Transverse colon (tissue), 4 donors: ENCODE results near the gene MT1X. TPM values are rescaled to one million over a fixed set of nuclear protein-coding genes. Genes with fewer than 3 reads are reported as not detected.

Source experiments
- DNase-seq: peaks from one replicate; pipeline ENCODE4 v3.0.0-alpha.2; 2019
- H3K27ac ChIP-seq, 4 donors: fragments of 200-600 bp; sonication (generic); 2 replicates each; pipeline ENCODE4 v1.5.1; 2016 to 2018; ENCODE audit warnings: inconsistent platforms in 4 of 4
- H3K27me3 ChIP-seq: fragments of 200-600 bp; sonication (generic); 2 replicates; pipeline ENCODE4 v1.5.1; 2017; ENCODE audit warnings: inconsistent platforms
- H3K36me3 ChIP-seq, 4 donors: fragments of 200-600 bp; sonication (generic); 2 replicates each; pipeline ENCODE4 v1.5.1; 2017 to 2019; ENCODE audit warnings: inconsistent platforms in 4 of 4
- H3K4me1 ChIP-seq, 4 donors: fragments of 200-600 bp; sonication (generic); 2 replicates each; pipeline ENCODE4 v1.5.1; 2017 to 2020; ENCODE audit warnings: inconsistent platforms in 4 of 4
- H3K4me3 ChIP-seq, 4 donors: fragments of 200-600 bp; sonication (generic); 1 replicate in 1 of 4; 2 replicates in 3 of 4; pipeline versions ENCODE4 v1.5.1 to v1.6.1; 2017 to 2019; ENCODE audit warnings: inconsistent platforms in 4 of 4
- H3K9me3 ChIP-seq, 2 donors: fragments of 200-600 bp; sonication (generic); 2 replicates each; pipeline ENCODE4 v1.5.1; 2017 to 2019; ENCODE audit warnings: inconsistent platforms in 2 of 2
- EP300 ChIP-seq: sonication (generic); formaldehyde crosslinking; IDR thresholded peaks from one replicate; pipeline ENCODE4 v1.6.1; 2017; ENCODE audit warnings: antibody characterized with exemption, low read depth
- POLR2A ChIP-seq: fragments of 450-650 bp; IDR thresholded peaks from one replicate; pipeline ENCODE4 v1.6.1; 2016; ENCODE audit warnings: antibody characterized with exemption, mild to moderate bottlenecking, moderate library complexity
- POLR2AphosphoS5 ChIP-seq, 3 donors: sonication (generic); formaldehyde crosslinking; IDR thresholded peaks; one replicate each; pipeline ENCODE4 v1.6.1; 2016; ENCODE audit warnings: antibody characterized with exemption in 3 of 3
- WGBS, 2 donors: methylation state at CpG; one replicate each; pipeline ENCODE4 v1.1.5; 2018; ENCODE audit warnings: low coverage in 1 of 2; 5-methylcytosine and 5-hydroxymethylcytosine counted together
- in situ Hi-C, 4 donors: fragments of 200-750 bp; cut with MboI; loops; one replicate each; pipeline versions ENCODE4 v1.15.0 to v1.15.1; 2017; ENCODE audit warnings: low sequenced_read_pairs in 3 of 4, low pct_ligation_motif_present in 1 of 4, low pct_unique_long_range_greater_than_20kb in 1 of 4
- intact Hi-C: fragments of 100-400 bp; cut with DNase I; formaldehyde crosslinking; loops from one replicate; pipeline ENCODE4 v1.15.1; 2023; ENCODE audit warnings: low total_unique reads
- total RNA-seq, 4 donors: library from RNA; depleted of rRNA; stranded (reverse); fragments of >200 nt; gene quantifications; one replicate each; pipeline ENCODE4 v1.1.0, GENCODE V29; 2016
- TF ChIP-seq, protein P1 (sequence below), 5 experiments: fragments of 200-600 bp in 3 of 5; fragments of 450-650 bp in 2 of 5; sonication (generic) in 3 of 5; IDR thresholded peaks; 1 replicate in 2 of 5; 2 replicates in 3 of 5; pipeline ENCODE4 v1.5.1; 2016 to 2017; ENCODE audit warnings: antibody characterized with exemption in 5 of 5, inconsistent platforms in 3 of 5, mild to moderate bottlenecking in 2 of 5, moderate library complexity in 1 of 5

MT1X gene
- total RNA-seq, 4 donors from 2014 or later: 40.4 to 784 (median 274) TPM

GRCh38 chr16:56683424-56684172 lies 1.3 kb downstream of the MT1X start:
- DNase-seq: no peak
- intact Hi-C loops: loop anchor here (5.0 kb wide), 2 partner anchors 56 to 76 kb away; partner anchors contain the start of genes MT1E and MT2A
- Histone ChIP-seq H3K36me3 (no peaks in the 10 kb centered on the region), H3K9me3 (no peaks in the 10 kb centered on the region), H3K4me1 (peaks cover 3 to 20% (median 11%) of the 10 kb centered on the region in 4 donors), H3K27me3 (no peaks in the 10 kb centered on the region), H3K4me3 (peak overlapping the region; percentile 43 to 79 (median 55)), H3K27ac (peak overlapping the region in 3 of 4 donors; percentile 79 to 87 (median 83))
- in situ Hi-C loops: no loop called here
- TF ChIP-seq POLR2AphosphoS5 (IDR thresholded peaks at IDR 0.05) (no peak), POLR2A (no peak), EP300 (no peak)
- TF ChIP-seq, protein P1, sequence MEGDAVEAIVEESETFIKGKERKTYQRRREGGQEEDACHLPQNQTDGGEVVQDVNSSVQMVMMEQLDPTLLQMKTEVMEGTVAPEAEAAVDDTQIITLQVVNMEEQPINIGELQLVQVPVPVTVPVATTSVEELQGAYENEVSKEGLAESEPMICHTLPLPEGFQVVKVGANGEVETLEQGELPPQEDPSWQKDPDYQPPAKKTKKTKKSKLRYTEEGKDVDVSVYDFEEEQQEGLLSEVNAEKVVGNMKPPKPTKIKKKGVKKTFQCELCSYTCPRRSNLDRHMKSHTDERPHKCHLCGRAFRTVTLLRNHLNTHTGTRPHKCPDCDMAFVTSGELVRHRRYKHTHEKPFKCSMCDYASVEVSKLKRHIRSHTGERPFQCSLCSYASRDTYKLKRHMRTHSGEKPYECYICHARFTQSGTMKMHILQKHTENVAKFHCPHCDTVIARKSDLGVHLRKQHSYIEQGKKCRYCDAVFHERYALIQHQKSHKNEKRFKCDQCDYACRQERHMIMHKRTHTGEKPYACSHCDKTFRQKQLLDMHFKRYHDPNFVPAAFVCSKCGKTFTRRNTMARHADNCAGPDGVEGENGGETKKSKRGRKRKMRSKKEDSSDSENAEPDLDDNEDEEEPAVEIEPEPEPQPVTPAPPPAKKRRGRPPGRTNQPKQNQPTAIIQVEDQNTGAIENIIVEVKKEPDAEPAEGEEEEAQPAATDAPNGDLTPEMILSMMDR (IDR thresholded peaks at IDR 0.05): no peak
- WGBS, 2 donors: 65% methylated on average over 5 of the region's 5 CpGs; no CpG with 5 or more reads in 1 of the 2 donors

DNA sequence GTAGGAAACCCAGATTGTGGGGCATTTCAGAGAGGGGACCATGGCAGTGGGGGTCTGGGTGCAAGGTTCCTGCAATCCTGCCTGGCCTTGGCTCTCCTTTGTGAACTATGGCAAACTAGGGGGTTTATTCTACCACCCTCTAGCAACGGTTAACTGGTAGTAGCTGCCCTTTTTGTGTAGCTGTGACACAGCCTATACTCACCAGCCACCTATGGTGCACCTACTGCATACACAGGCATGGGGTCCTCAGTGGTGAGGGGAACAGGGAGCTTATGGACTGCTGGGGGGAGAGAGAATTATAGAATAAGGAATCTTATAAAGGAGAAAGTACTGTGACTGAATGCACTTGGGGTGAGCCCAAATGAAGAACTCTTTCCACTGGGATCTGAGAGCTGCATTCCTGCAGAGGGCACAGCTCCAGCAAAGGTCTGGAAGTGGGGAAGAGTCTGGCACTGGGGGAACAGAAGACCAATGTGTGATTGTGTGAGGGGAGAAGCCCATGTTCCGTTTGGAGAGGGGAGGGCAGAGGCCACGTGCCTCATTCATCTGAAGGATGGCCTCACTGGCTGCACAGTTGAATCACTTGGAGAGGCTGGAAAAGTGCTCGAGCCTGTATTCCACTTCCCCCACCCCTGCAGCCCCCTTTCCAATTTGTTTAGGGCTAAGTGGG lies 2.1 kb downstream of the MT1X start:
- WGBS, 2 donors: 79 to 95% methylated on average over 4 of the region's 4 CpGs
- Histone ChIP-seq H3K27ac (peak overlapping the region in 2 of 4 donors; percentile 7 to 87), H3K4me3 (peak overlapping the region in 1 of 4 donors; percentile 79), H3K9me3 (no peaks in the 10 kb centered on the region), H3K36me3 (no peaks in the 10 kb centered on the region), H3K27me3 (no peaks in the 10 kb centered on the region), H3K4me1 (peaks cover 3 to 20% (median 11%) of the 10 kb centered on the region in 4 donors)
- no peak for DNase-seq
- in situ Hi-C loops (no loop called here), intact Hi-C loops (loop anchor here (5.0 kb wide), 2 partner anchors 57 to 77 kb away; partner anchors contain the start of genes MT1E and MT2A)
- TF ChIP-seq EP300: no peak
- TF ChIP-seq, protein P1 (IDR thresholded peaks at IDR 0.05): no peak
- no peak for TF ChIP-seq POLR2A
- no peak for TF ChIP-seq POLR2AphosphoS5 (IDR thresholded peaks at IDR 0.05)

DNA sequence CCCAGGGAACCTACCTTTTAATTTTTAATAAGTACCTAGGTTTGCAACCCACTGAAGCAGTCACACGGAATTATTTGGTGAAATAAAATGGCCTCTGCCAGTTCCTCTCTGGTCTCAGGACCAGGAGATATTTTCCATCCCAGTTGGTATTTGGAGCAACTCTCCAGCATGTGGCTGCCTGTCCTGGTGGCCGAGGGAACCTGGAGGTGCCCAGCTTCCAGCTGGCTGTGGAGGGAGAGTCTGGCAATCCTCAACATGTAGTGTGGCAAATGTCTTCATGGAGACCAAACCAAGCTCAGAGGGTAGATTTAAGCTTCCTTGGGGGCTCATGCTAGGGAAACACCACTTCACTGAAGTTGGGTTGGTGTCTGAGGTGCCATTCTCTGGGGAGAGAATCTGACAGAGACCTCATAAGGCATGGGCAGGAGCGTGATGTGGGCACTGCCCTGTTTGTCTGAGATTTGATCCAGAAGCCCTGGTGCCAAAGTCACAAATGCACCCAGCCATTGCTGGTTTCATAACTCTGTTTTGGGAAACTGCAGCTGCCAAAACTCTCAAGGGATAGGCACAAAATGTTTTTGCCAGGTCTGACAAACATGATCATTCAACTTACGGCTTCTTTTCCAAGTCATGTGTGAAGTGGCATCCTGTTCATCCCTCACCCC lies 2.8 kb downstream of the MT1X start:
- DNase-seq: no peak
- intact Hi-C loops (loop anchor here (5.0 kb wide), 2 partner anchors 58 to 78 kb away; partner anchors contain the start of genes MT1E and MT2A), in situ Hi-C loops (no loop called here)
- 67 to 87% methylated on average over 1 to 4 of the region's 4 CpGs for WGBS, 2 donors
- H3K27ac ChIP-seq: peak overlapping the region in 2 of 4 donors; percentile 7 to 87
- peaks cover 3 to 20% (median 11%) of the 10 kb centered on the region in 4 donors for H3K4me1 ChIP-seq
- H3K4me3 ChIP-seq: no peak overlapping the region
- no peaks in the 10 kb centered on the region for H3K9me3 ChIP-seq
- H3K36me3 ChIP-seq: no peaks in the 10 kb centered on the region
- H3K27me3 ChIP-seq: no peaks in the 10 kb centered on the region
- TF ChIP-seq POLR2A: no peak
- TF ChIP-seq, protein P1 (IDR thresholded peaks at IDR 0.05): no peak
- no peak for TF ChIP-seq EP300
- TF ChIP-seq POLR2AphosphoS5 (IDR thresholded peaks at IDR 0.05): no peak

DNA sequence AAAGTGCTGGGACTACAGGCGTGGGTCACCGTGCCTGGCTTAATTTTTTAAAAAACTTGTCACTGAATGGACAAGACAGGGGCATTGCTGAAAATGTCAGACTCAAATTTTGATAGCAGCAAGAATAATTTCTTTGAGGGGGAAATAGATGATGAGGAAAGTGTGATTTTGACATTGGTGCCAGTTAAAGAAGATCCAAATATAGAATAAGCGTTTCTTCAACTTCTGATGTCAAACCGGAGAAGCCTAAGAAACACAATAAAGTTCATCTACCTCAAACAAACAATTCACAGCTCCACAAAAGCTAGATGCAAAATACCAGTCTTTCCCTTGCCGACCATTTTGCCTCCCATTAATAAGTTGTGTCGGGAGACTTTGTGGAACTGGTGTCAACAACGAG lies 4.5 kb downstream of the MT1X start:
- in situ Hi-C loops (no loop called here), intact Hi-C loops (no loop called here)
- H3K27me3 ChIP-seq: no peaks in the 10 kb centered on the region
- peaks cover 3 to 15% (median 11%) of the 10 kb centered on the region in 4 donors for H3K4me1 ChIP-seq
- no peak for DNase-seq
- no peak overlapping the region for H3K27ac ChIP-seq
- H3K9me3 ChIP-seq: no peaks in the 10 kb centered on the region
- H3K4me3 ChIP-seq: no peak overlapping the region
- no peaks in the 10 kb centered on the region for H3K36me3 ChIP-seq
- TF ChIP-seq POLR2A: no peak
- TF ChIP-seq EP300: no peak
- TF ChIP-seq, protein P1 (IDR thresholded peaks at IDR 0.05): no peak
- TF ChIP-seq POLR2AphosphoS5 (IDR thresholded peaks at IDR 0.05): no peak
- WGBS, 2 donors: 89 to 91% methylated on average over 4 to 7 of the region's 7 CpGs
